Measurements from ENCODE around the gene RBP2. TPM values are rescaled to one million over a fixed set of nuclear protein-coding genes. Genes with fewer than 3 reads are reported as not detected.

RBP2 gene
- total and polyA plus RNA-seq, 9 of the 15 experiments (the other 6 are each of a cell fraction or from before 2014, with no cell fraction given), result not detected

DNA sequence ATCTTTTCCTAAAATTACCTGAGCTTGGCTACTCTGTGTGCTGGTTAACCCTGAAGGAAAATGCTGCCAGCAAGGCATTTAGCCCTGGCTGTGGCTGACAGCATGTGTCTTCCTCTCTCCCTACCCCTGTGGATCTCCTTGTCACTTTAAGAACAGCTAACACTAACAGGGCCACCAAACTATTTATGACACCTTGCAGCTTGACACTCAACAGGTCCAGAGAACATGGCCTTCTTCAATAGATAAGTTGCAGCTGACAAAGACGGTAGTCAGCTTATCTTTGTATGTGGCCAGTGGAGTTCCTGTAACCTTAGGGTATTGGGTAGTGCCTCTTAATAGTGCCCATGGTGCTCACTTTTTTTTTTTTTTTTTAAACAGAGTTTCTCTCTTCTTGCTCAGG lies 54.9 kb downstream of the RBP2 start:
- no peak for ATAC-seq

DNA sequence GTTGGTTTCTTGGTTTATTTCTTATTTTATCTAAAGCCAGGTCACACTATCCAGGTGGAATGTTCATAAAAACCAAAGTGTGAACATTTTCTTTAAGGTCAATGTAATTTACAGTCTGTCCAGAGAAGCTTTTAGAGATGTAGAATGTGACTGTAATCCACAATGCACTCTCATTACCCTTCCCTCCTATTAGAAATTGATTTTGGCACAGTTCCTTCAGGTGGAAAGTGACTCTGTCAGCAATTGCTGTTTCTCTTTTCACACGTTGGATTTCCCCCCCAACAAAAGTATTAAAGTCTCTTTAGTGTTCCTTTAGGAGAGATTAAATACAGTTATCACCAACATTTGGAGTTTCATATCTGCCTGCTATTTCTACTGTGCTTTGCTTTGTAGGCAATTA lies 55.3 kb downstream of the RBP2 start:
- Histone ChIP-seq H3K36me3 (ENCODE audit: control insufficient read depth, insufficient read depth, low read length) (no peaks in the 10 kb centered on the region), H3K9me1 (ENCODE audit: control insufficient read depth, insufficient read depth, low read length) (no peaks in the 10 kb centered on the region), H3K79me2 (ENCODE audit: control insufficient read depth, insufficient read depth, low read length) (no peaks in the 10 kb centered on the region), H3K9ac (ENCODE audit: insufficient read depth in 1 of 2, low read depth in 2 of 2, low read length in 2 of 2) (no peak overlapping the region), H3K4me1 (replicated peaks in 1 of 2; ENCODE audit: control insufficient read depth in 2 of 2, insufficient read depth in 2 of 2, low read length in 2 of 2) (no peaks in the 10 kb centered on the region; a peak in 2 of 5 replicates), H3K4me2 (ENCODE audit: insufficient read depth, low read length) (no peak overlapping the region), H2AFZ (ENCODE audit: low read depth, low read length) (no peak overlapping the region), H3K27me3 (ENCODE audit: control insufficient read depth in 2 of 2, insufficient read depth in 2 of 2, low read length in 2 of 2) (no peaks in the 10 kb centered on the region), H3K4me3 (no peak overlapping the region), H3K9me3 (replicated peaks; ENCODE audit: control insufficient read depth, insufficient read depth, low read depth, low read length) (no peaks in the 10 kb centered on the region), H3K27ac (ENCODE audit: extremely low read depth, low read depth, low read length) (no peak overlapping the region), H4K20me1 (replicated peaks; ENCODE audit: control insufficient read depth, insufficient read depth, low read length) (no peaks in the 10 kb centered on the region)
- FAIRE-seq, result no peak
- 0% methylated on average over 1 of the region's 1 CpG for WGBS (ENCODE audit: insufficient coverage, low coverage, missing lambda C conversion rate)
- ATAC-seq, result no peak
- no peak for DNase-seq (ENCODE audit: extremely low read depth in 1 of 4, low spot score in 3 of 4)
- BruUV-seq (replicated peaks), result no TSS peak
- CTCF ChIA-PET (ENCODE audit: low intra/inter-chr PET ratio), result no interaction called here
- intact Hi-C loops (cut with micrococcal nuclease) (loop anchor here (10.0 kb wide), 1 partner anchor 634 kb away; no protein-coding TSS in a partner anchor), in situ Hi-C loops (cut with MboI) (no loop called here)
- POLR2A ChIA-PET, result interaction anchor here (0.6 kb wide), 1 partner anchor 29 kb away, joined by 3 read pairs; no protein-coding TSS in a partner anchor
- TF ChIP-seq, protein P1, sequence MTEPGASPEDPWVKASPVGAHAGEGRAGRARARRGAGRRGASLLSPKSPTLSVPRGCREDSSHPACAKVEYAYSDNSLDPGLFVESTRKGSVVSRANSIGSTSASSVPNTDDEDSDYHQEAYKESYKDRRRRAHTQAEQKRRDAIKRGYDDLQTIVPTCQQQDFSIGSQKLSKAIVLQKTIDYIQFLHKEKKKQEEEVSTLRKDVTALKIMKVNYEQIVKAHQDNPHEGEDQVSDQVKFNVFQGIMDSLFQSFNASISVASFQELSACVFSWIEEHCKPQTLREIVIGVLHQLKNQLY (CRISPR knock-in tag; conservative IDR thresholded peaks at IDR 0.05), result no peak
- no peak for TF ChIP-seq ZKSCAN1 (IDR thresholded peaks at IDR 0.05; ENCODE audit: low read depth, low read length)
- no peak for TF ChIP-seq MEIS2 (IDR thresholded peaks at IDR 0.05; ENCODE audit: partially characterized antibody)
- TF ChIP-seq ZNF699 (CRISPR knock-in tag; IDR thresholded peaks at IDR 0.05; ENCODE audit: insufficient replicate concordance), result no peak
- TF ChIP-seq STAT5B (CRISPR knock-in tag; IDR thresholded peaks at IDR 0.05), result no peak
- TF ChIP-seq FOXA1 (IDR thresholded peaks at IDR 0.05; ENCODE audit: borderline replicate concordance), result no peak
- TF ChIP-seq, protein P2, sequence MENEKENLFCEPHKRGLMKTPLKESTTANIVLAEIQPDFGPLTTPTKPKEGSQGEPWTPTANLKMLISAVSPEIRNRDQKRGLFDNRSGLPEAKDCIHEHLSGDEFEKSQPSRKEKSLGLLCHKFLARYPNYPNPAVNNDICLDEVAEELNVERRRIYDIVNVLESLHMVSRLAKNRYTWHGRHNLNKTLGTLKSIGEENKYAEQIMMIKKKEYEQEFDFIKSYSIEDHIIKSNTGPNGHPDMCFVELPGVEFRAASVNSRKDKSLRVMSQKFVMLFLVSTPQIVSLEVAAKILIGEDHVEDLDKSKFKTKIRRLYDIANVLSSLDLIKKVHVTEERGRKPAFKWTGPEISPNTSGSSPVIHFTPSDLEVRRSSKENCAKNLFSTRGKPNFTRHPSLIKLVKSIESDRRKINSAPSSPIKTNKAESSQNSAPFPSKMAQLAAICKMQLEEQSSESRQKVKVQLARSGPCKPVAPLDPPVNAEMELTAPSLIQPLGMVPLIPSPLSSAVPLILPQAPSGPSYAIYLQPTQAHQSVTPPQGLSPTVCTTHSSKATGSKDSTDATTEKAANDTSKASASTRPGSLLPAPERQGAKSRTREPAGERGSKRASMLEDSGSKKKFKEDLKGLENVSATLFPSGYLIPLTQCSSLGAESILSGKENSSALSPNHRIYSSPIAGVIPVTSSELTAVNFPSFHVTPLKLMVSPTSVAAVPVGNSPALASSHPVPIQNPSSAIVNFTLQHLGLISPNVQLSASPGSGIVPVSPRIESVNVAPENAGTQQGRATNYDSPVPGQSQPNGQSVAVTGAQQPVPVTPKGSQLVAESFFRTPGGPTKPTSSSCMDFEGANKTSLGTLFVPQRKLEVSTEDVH (IDR thresholded peaks at IDR 0.05; ENCODE audit: low read depth, partially characterized antibody), result no peak
- no peak for TF ChIP-seq CBX3 (IDR thresholded peaks at IDR 0.05; ENCODE audit: borderline replicate concordance in 1 of 2, low read length in 2 of 2)
- no peak for TF ChIP-seq FOS (IDR thresholded peaks at IDR 0.05; ENCODE audit: extremely low read depth, insufficient read length)

More for the DNA sequence above, 54.9 kb downstream of the RBP2 start:
- no peaks in the 10 kb centered on the region for H3K27me3 ChIP-seq (ENCODE audit: control insufficient read depth in 2 of 2, insufficient read depth in 2 of 2, low read length in 2 of 2)
- H3K36me3 ChIP-seq (ENCODE audit: control insufficient read depth, insufficient read depth, low read length), result no peaks in the 10 kb centered on the region
- intact Hi-C loops (cut with micrococcal nuclease), result loop anchor here (10.0 kb wide), 1 partner anchor 633 kb away; no protein-coding TSS in a partner anchor
- no peak overlapping the region for H3K9ac ChIP-seq (ENCODE audit: insufficient read depth in 1 of 2, low read depth in 2 of 2, low read length in 2 of 2)
- ChIA-PET POLR2A (interaction anchor here (0.6 kb wide), 1 partner anchor 30 kb away, joined by 3 read pairs; no protein-coding TSS in a partner anchor), CTCF (ENCODE audit: low intra/inter-chr PET ratio) (no interaction called here)
- peak; percentile 29 for FAIRE-seq
- H3K9me1 ChIP-seq (ENCODE audit: control insufficient read depth, insufficient read depth, low read length), result no peaks in the 10 kb centered on the region
- WGBS (ENCODE audit: insufficient coverage, low coverage, missing lambda C conversion rate), result 0% methylated on average over 1 of the region's 1 CpG
- H3K9me3 ChIP-seq (replicated peaks; ENCODE audit: control insufficient read depth, insufficient read depth, low read depth, low read length), result no peaks in the 10 kb centered on the region
- no peak overlapping the region for H2AFZ ChIP-seq (ENCODE audit: low read depth, low read length)
- TF ChIP-seq ZNF143 (CRISPR knock-in tag; IDR thresholded peaks at IDR 0.05), result no peak
- no peak for TF ChIP-seq NFE2 (IDR thresholded peaks at IDR 0.05; ENCODE audit: low read depth)
- peak; percentile 39; the same call in 1 of the 2 replicates for TF ChIP-seq CBFA2T3 (IDR thresholded peaks at IDR 0.05)
- TF ChIP-seq ZBED1 (IDR thresholded peaks at IDR 0.05), result no peak
- TF ChIP-seq TCF3 (CRISPR knock-in tag; IDR thresholded peaks at IDR 0.05), result peak; percentile 29; the same call in 1 of the 2 replicates
- TF ChIP-seq KHSRP (IDR thresholded peaks at IDR 0.05), result no peak
- H3K4me1 ChIP-seq (replicated peaks in 1 of 2; ENCODE audit: control insufficient read depth in 2 of 2, insufficient read depth in 2 of 2, low read length in 2 of 2), result no peaks in the 10 kb centered on the region; a peak in 2 of 5 replicates
- H3K27ac ChIP-seq (ENCODE audit: extremely low read depth, low read depth, low read length), result no peak overlapping the region
- H4K20me1 ChIP-seq (replicated peaks; ENCODE audit: control insufficient read depth, insufficient read depth, low read length), result no peaks in the 10 kb centered on the region
- in situ Hi-C loops (cut with MboI), result no loop called here
- H3K4me3 ChIP-seq, result no peak overlapping the region
- BruUV-seq (replicated peaks), result no TSS peak
- H3K79me2 ChIP-seq (ENCODE audit: control insufficient read depth, insufficient read depth, low read length), result no peaks in the 10 kb centered on the region
- H3K4me2 ChIP-seq (ENCODE audit: insufficient read depth, low read length), result no peak overlapping the region
- peak in 1 of 4 experiments; percentile 8 for DNase-seq (ENCODE audit: extremely low read depth in 1 of 4, low spot score in 3 of 4)

All from K562 (cell line).